Hematopoietic multipotent progenitor cell (in vitro differentiated cells): Measurements from ENCODE around the gene CHRNB2. TPM values are rescaled to one million over a fixed set of nuclear protein-coding genes. Genes with fewer than 3 reads are reported as not detected.
A peak's percentile ranks its signal among the peaks of the same experiment; 100 is the strongest.

Source experiments
- DNase-seq, 3 donors: peaks; one replicate each; pipeline ENCODE4 v3.0.0-alpha.2; 2011 to 2015; ENCODE audit warnings: low read depth in 2 of 3, low spot score in 2 of 3
- total RNA-seq: library from RNA; depleted of rRNA; stranded (reverse); fragments of >200 nt; gene quantifications from one replicate; pipeline ENCODE4 v1.2.3, GENCODE V29; 2012

The CHRNB2 gene
- total RNA-seq, 1 donor: not detected

DNA sequence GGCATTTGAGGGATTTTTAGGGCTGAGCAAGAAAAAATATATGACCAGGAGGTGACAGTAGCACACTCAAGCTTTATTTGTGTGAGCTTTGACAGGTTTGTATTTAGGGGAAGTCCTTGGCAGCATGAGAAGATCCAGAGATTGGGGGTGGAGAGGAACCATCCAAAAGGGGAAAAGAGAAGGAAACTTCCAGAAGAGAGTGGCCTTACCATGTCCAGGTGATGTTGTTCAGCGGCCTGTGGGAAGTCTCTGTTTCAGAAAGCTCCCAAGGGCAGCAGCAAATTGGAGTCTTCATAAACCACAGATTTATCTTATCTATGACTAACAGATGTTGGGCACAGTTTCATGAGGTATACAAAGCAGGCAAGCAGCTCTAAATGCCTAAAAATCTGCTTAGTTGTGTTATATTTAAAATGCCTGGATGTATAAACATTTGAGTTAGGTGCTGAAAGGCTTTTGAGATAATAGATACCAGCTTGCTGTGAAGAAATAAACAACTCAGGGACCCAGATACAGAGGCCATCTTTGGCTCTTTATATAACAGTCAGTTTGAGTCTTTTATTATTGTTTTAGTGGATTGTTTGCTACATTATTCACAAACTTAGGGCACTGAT, 61.6 kb downstream of the CHRNB2 start:
- peak in 2 of 3 donors; percentile 62 to 77 for DNase-seq

Other genes starting within 250 kb of the CHRNB2 start
- gene AQP10, start 246.7 kb upstream of the CHRNB2 start, total RNA-seq: 0.54 TPM
- gene ATP8B2, start 242.3 kb upstream of the CHRNB2 start, total RNA-seq: 154 TPM
- 110 TPM for gene IL6R, start 162.4 kb upstream of the CHRNB2 start, total RNA-seq
- 0.27 TPM for gene TDRD10, start 65.6 kb upstream of the CHRNB2 start, total RNA-seq
- 0.27 TPM for gene SHE, start 65.4 kb upstream of the CHRNB2 start, total RNA-seq
- gene UBE2Q1, start 9.1 kb upstream of the CHRNB2 start, total RNA-seq: 17.0 TPM
- gene ADAR, start 40.4 kb downstream of the CHRNB2 start, total RNA-seq: 118 TPM